IMR-90 (cell line): ENCODE results near the gene TMCC3.

Experiments
- BHLHE40 ChIP-seq: fragments of 150-350 bp; IDR thresholded peaks from 2 replicates; pipeline ENCODE4 v1.6.1; 2016; ENCODE audit warnings: mild to moderate bottlenecking, low read depth, low read length
- CHD1 ChIP-seq: IDR thresholded peaks from 2 replicates; pipeline ENCODE4 v1.6.1; 2012; ENCODE audit warnings: low read depth, low read length, improper control_type of control experiment
- CTCF ChIP-seq: conservative IDR thresholded peaks from 2 replicates; pipeline ENCODE4 v1.5.1; 2012; ENCODE audit warnings: mild to moderate bottlenecking, low read depth, low read length, improper control_type of control experiment
- ELK1 ChIP-seq: fragments of 150-350 bp; IDR thresholded peaks from 2 replicates; pipeline ENCODE4 v1.6.1; 2016; ENCODE audit warnings: low read depth, mild to moderate bottlenecking, low read length, moderate library complexity, borderline replicate concordance
- MAZ ChIP-seq: IDR thresholded peaks from 2 replicates; pipeline ENCODE4 v1.6.1; 2012; ENCODE audit warnings: low read depth, mild to moderate bottlenecking, low read length, improper control_type of control experiment, moderate library complexity, borderline replicate concordance
- MXI1 ChIP-seq: IDR thresholded peaks from 2 replicates; pipeline ENCODE4 v1.6.1; 2012; ENCODE audit warnings: low read depth, mild to moderate bottlenecking, low read length, moderate library complexity, borderline replicate concordance
- POLR2A ChIP-seq: IDR thresholded peaks from 2 replicates; pipeline ENCODE4 v1.6.1; 2012; ENCODE audit warnings: mild to moderate bottlenecking, low read depth, low read length
- RAD21 ChIP-seq: IDR thresholded peaks from 2 replicates; pipeline ENCODE4 v1.6.1; 2012; ENCODE audit warnings: low read length, improper control_type of control experiment
- RCOR1 ChIP-seq: IDR thresholded peaks from 2 replicates; pipeline ENCODE4 v1.6.1; 2012; ENCODE audit warnings: mild to moderate bottlenecking, low read length, improper control_type of control experiment; ENCODE audit not compliant: insufficient replicate concordance
- RFX5 ChIP-seq: IDR thresholded peaks from 2 replicates; pipeline ENCODE4 v1.8.0; 2012; ENCODE audit warnings: low read depth, mild to moderate bottlenecking, low read length, moderate library complexity
- SMC3 ChIP-seq: fragments of 150-350 bp; IDR thresholded peaks from 2 replicates; pipeline ENCODE4 v1.6.1; 2016; ENCODE audit warnings: low read depth, mild to moderate bottlenecking, antibody characterized with exemption, low read length, moderate library complexity
- USF2 ChIP-seq: fragments of 150-350 bp; IDR thresholded peaks from 2 replicates; pipeline ENCODE4 v1.6.1; 2017; ENCODE audit warnings: mild to moderate bottlenecking, antibody characterized with exemption, low read length, low read depth

- TF ChIP-seq MXI1 (no peak), CTCF (no peak), ELK1 (no peak), RCOR1 (no peak), BHLHE40 (no peak), RAD21 (no peak), MAZ (no peak), POLR2A (no peak), RFX5 (no peak), SMC3 (no peak), USF2 (no peak), CHD1 (no peak)
Observed at GRCh38 chr12:94660436-94660835, 10.1 kb upstream of the TMCC3 start.
